Fibroblast of mammary gland (primary cell): ENCODE results near the gene ACP5.

ENCODE experiments used
- DNase-seq: peaks from one replicate; pipeline ENCODE4 v3.0.0-alpha.2; 2010; ENCODE audit warnings: low read depth
- H3K4me3 ChIP-seq: 2 replicates; pipeline ENCODE4 v1.5.1; 2011; ENCODE audit warnings: low read depth, mild to moderate bottlenecking, low read length, moderate library complexity; ENCODE audit not compliant: control insufficient read depth
- TF ChIP-seq, protein P1 (sequence below): conservative IDR thresholded peaks from 2 replicates; pipeline ENCODE4 v1.5.1; 2011; ENCODE audit warnings: low read depth, low read length, inconsistent platforms; ENCODE audit not compliant: control insufficient read depth, insufficient read depth

Gene ACP5

DNA sequence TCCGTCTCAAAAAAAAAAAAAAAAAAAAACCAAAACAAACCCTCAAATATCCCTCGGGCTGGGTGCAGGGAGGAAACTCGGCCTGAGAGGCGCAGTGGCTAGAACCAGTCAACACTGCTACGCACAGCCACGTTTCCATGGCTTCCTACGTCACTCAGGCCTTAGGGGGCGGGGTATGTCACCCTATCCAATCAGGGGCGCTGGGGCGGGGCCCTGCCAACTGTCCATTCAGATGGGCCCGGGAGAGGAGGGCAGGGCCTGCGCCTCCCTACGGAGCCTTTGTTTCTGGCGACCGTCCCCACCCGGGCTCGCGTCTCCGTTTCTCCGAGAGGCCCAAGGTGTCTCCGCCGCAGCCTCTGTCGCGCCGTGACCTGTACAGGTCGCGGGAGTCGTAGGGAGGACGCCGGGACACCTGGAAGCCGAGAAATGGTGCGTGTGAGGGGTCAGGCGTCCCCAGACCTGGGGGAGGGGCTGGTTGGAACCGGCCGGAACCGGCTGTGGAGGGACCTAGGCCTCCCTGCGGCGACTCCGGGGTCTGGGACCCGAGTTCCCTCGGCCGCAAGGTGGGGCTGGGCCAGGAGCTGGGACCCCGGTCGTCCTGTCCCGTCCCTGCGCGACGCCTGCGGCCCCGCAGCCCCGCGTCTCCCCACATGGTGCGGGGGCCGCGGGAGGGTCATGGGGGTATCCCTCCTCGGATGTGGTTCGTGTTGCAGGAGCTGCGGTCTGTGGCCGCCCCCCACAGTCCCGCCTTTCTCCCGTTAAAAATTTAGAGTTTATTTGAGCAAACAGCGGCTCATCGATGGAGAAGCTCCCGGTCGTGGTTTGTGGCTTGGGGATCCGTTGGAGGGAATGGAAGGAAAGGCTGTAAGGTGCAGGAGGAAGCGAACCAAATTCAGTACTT, 20.0 kb upstream of the ACP5 start, which contains the start of gene ZNF627:
ZNF627 (plus strand) TSS at position 282 of the 901 bp plus-strand sequence; CDS start at position 427, 145 bp downstream.
- TF ChIP-seq, protein P1, sequence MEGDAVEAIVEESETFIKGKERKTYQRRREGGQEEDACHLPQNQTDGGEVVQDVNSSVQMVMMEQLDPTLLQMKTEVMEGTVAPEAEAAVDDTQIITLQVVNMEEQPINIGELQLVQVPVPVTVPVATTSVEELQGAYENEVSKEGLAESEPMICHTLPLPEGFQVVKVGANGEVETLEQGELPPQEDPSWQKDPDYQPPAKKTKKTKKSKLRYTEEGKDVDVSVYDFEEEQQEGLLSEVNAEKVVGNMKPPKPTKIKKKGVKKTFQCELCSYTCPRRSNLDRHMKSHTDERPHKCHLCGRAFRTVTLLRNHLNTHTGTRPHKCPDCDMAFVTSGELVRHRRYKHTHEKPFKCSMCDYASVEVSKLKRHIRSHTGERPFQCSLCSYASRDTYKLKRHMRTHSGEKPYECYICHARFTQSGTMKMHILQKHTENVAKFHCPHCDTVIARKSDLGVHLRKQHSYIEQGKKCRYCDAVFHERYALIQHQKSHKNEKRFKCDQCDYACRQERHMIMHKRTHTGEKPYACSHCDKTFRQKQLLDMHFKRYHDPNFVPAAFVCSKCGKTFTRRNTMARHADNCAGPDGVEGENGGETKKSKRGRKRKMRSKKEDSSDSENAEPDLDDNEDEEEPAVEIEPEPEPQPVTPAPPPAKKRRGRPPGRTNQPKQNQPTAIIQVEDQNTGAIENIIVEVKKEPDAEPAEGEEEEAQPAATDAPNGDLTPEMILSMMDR, result peak; percentile 12
- H3K4me3 ChIP-seq, result peak within 1 kb of the TSS; percentile 88
- peak; percentile 98 for DNase-seq

- DNase-seq, result no peak
- H3K4me3 ChIP-seq, result no peak overlapping the region
- TF ChIP-seq, protein P1, result no peak
Measured at GRCh38 chr19:11596156-11596555, 18.7 kb upstream of the ACP5 start.

DNA sequence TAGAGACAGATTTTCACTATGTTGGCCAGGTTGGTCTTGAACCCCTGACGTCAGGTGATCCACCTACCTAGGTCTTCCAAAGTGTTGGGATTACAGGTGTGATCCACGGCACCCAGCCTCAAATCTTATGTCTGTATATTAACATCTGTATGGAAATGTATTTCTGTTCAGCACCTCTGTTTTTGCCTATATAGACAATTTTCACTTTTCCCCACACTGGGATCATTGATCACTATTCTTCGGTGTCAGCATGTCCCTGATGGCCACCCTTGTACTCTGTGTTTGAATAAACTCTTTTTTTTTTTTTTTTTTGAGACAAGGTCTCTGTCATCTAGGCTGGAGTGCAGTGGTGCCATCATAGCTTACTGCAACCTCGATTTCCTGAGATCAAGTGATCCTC, 16.6 kb upstream of the ACP5 start:
- H3K4me3 ChIP-seq, result no peak overlapping the region
- TF ChIP-seq, protein P1, result no peak
- DNase-seq, result no peak

DNA sequence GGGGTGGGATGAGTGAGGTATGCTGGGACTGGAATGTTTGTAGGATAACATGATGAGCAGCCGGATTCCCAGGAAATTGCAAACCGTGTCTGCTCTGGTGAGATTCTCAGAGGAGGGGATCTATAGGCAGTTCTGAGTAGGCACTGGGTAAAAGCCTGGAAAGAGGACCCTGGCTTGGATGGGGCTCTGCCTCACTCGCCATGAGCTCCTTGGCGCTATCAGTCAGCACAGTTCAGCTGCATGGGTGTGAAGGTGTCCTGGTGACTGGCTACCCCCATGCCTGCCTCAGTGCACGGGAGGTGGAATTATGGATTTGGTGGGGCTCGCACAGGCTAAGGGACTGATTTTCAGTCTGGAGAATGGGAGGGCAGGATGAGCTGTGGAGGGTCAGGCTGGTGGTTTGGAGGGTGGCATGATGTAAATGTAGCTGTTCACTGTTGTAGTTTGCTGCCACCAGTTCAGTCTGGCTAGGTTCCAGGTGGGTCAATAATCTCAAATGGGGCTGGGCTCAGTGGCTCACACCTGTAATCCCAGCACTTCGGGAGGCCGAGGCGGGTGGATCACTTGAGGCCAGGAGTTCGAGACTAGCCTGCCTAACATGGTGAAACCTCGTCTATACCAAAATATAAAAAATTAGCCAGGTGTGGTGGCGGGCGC, 10.7 kb upstream of the ACP5 start:
- TF ChIP-seq, protein P1, result no peak
- no peak for DNase-seq
- H3K4me3 ChIP-seq, result no peak overlapping the region

DNA sequence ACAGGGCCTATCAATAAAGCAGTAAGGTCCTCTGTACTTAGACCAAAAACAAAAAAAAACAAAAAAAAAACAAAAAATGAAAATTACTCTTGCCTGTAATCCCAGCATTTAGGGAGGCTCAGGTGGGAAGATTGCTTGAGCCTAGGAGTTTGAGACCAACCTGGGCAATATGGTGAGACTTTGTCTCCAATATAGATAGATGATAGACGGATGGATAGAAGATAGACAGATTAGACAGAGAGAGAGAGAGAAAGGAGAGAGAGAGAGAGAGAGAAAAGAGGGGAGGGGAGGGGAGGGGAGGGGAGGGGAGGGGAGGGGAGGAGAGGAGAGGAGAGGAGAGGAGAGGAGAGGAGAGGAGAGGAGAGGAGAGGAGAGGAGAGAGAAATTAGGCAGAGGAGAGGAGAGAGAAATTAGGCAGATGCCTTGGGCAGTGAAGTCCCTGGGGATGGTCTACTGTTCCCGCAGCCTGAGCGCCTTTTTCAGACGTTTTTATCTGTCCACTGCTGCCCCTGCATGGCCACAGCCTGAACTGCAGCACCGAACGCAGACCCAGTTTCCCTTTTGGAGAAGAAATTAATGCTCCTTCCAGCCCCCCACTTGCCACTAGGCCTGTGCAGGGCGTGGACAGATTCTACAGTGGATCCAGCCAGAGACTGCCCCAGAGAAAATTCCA, 10.0 kb upstream of the ACP5 start:
- DNase-seq, result peak; percentile 71
- TF ChIP-seq, protein P1, result peak; percentile 85
- H3K4me3 ChIP-seq, result no peak overlapping the region

GRCh38 chr19:11586331-11586730, 8.9 kb upstream of the ACP5 start:
- TF ChIP-seq, protein P1, result no peak
- no peak for DNase-seq
- H3K4me3 ChIP-seq, result no peak overlapping the region
